Measurements from ENCODE around the gene OR6P1.

Gene OR6P1

DNA sequence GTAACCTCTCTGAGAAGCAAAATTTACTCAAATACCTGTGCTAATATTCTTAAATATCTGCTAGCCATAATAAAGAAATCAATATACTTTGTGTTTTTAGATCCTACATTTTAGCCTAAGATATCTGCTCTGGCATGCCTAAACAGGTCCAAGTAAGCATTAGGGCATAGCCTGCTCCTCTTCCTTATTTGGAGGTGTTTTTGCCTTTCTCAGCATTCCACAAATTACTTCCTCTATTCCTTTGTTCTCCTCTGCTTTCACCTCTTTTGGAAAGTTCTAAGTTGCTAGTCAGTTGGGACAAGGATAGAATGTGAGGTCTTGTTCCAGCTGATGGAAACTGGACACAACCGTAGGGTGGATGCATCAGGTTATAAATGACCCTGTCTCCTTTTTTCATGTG, 16.6 kb upstream of the OR6P1 start:
- no peak for DNase-seq (ENCODE audit: low read depth, low spot score)
- TF ChIP-seq, protein P1, sequence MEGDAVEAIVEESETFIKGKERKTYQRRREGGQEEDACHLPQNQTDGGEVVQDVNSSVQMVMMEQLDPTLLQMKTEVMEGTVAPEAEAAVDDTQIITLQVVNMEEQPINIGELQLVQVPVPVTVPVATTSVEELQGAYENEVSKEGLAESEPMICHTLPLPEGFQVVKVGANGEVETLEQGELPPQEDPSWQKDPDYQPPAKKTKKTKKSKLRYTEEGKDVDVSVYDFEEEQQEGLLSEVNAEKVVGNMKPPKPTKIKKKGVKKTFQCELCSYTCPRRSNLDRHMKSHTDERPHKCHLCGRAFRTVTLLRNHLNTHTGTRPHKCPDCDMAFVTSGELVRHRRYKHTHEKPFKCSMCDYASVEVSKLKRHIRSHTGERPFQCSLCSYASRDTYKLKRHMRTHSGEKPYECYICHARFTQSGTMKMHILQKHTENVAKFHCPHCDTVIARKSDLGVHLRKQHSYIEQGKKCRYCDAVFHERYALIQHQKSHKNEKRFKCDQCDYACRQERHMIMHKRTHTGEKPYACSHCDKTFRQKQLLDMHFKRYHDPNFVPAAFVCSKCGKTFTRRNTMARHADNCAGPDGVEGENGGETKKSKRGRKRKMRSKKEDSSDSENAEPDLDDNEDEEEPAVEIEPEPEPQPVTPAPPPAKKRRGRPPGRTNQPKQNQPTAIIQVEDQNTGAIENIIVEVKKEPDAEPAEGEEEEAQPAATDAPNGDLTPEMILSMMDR (IDR thresholded peaks at IDR 0.05; ENCODE audit: insufficient read depth, low read length, missing control alignments) = no peak
- POLR2A ChIA-PET = no interaction called here
- CTCF ChIA-PET = no interaction called here
- no peak overlapping the region for H3K4me3 ChIP-seq (ENCODE audit: low read depth, low read length)

DNA sequence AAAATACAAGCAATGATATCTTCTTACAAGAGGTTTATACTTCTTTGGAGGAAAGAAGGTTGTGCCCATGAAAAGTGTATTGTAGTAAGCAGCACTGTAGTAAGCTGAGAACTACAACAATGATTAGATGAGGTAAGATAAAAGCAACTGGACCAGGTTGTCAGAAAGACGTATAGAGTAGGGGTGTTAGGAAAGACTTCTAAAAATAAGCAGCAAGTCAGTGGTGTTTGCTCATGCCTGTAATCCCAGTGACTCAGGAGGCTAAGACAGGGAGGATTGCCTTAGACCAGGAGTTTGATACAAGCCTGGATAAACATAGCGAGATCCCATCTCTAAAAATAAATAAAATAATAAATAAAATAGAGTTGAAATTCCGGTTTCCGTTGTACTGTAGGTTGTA, 13.6 kb upstream of the OR6P1 start:
- no peak overlapping the region for H3K4me3 ChIP-seq (ENCODE audit: low read depth, low read length)
- POLR2A ChIA-PET = no interaction called here
- DNase-seq (ENCODE audit: low read depth, low spot score) = no peak
- CTCF ChIA-PET = no interaction called here
- TF ChIP-seq, protein P1 (IDR thresholded peaks at IDR 0.05; ENCODE audit: insufficient read depth, low read length, missing control alignments) = no peak

DNA sequence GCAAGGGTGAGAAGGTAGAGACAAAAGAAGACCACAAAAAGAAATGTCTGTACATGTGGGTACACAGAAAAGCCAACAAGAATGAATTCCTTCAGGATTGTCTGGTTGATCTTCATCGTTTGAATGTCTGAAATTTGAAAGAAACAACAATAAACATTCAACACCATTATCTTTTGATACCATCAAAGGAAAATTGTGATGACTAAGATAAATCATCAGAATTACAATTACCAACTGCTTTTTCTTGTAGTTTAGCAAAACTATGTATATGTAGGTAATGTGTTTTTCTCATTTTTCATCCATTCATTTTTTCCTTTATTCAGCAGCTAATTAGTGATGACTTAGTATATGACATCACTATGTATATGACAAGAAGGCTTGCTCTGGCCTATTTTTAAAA, 9.4 kb upstream of the OR6P1 start, which contains the start of gene OR10X1:
TSS of gene OR10X1 (minus strand) at position 167 of the 400 bp plus-strand sequence. CDS start at position 167, 0 bp downstream.
- CTCF ChIA-PET = no interaction called here
- POLR2A ChIA-PET = no interaction called here
- no peak for DNase-seq (ENCODE audit: low read depth, low spot score)
- H3K4me3 ChIP-seq (ENCODE audit: low read depth, low read length) = no peak within 1 kb of the TSS
- TF ChIP-seq, protein P1 (IDR thresholded peaks at IDR 0.05; ENCODE audit: insufficient read depth, low read length, missing control alignments) = no peak

DNA sequence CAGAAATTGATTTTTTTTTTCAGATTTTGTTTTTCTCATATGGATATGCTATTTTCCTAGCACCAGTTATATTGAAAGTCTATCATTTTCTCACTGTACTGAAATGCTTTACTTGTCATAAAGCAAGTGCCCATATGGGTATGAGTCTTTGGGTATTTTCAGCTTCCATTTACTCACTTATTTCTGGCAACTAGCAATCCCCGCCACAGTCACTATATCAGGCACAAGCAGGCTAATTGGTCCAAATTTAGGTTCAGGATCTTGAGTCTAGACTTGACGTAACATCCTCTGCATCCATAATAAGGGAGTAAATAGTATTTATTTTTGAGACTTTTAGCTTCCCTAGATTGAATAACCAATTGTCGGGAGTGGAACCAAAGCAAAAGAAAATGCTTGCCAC, 7.2 kb upstream of the OR6P1 start:
- no peak overlapping the region for H3K4me3 ChIP-seq (ENCODE audit: low read depth, low read length)
- no peak for DNase-seq (ENCODE audit: low read depth, low spot score)
- POLR2A ChIA-PET = no interaction called here
- TF ChIP-seq, protein P1 (IDR thresholded peaks at IDR 0.05; ENCODE audit: insufficient read depth, low read length, missing control alignments) = no peak
- CTCF ChIA-PET = no interaction called here

DNA sequence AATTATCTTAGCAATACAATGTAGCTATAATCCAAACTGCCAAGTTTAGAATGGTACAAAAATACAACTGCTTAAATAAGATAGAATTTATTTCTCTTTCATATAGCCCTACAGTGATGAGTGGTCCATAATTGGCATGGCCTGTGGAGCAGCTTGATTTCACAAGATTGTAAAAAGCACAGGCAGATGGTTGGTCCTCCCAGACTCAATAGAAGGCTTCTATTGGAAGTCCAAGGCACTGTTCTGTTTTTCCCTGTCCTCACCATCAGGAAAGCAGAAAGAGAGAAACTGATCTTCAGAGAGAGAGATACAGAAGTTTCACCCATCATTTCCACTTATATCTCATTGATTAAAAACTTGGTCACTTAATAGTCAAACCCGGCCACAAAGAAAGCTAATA, 1.8 kb upstream of the OR6P1 start:
- ChIA-PET POLR2A (no interaction called here), CTCF (no interaction called here)
- TF ChIP-seq, protein P1 (IDR thresholded peaks at IDR 0.05; ENCODE audit: insufficient read depth, low read length, missing control alignments) = no peak
- DNase-seq (ENCODE audit: low read depth, low spot score) = no peak
- H3K4me3 ChIP-seq (ENCODE audit: low read depth, low read length) = no peak overlapping the region

DNA sequence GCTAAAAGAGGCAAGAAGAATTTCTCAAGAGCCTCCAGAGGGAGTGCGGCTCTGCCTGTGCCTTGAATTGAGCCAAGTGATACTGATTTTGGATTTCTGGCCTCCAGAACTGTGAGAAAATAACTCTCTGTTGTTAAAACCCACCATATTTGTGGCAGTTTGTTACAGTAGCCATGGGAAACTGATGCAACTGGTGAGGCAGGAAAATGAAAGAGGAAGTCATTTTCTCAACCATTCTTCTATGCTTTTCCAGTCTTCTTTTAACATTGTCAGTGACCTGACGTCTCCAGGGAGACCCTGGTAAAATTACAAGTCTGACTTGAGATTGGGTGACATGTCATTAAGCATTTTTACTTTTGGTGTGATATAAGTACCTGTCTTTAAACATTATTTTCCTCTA, 5.8 kb downstream of the OR6P1 start:
- TF ChIP-seq, protein P1 (IDR thresholded peaks at IDR 0.05; ENCODE audit: insufficient read depth, low read length, missing control alignments) = no peak
- POLR2A ChIA-PET = no interaction called here

More for the DNA sequence above, 5.8 kb downstream of the OR6P1 start:
- CTCF ChIA-PET = no interaction called here
- no peak for DNase-seq (ENCODE audit: low read depth, low spot score)
- no peak overlapping the region for H3K4me3 ChIP-seq (ENCODE audit: low read depth, low read length)

Measured in AG04449 (cell line).